Measurements from ENCODE around the gene UBR4.

The UBR4 gene

GRCh38 chr1:19113697-19114092, 96.4 kb downstream of the UBR4 start:
- DNase-seq (ENCODE audit: low read depth, low spot score): peak; percentile 41
- no peak overlapping the region for H3K4me3 ChIP-seq (ENCODE audit: low read depth, low read length)
- in situ Hi-C loops (cut with HindIII; ENCODE audit: low sequenced_read_pairs): no loop called here
- TF ChIP-seq CTCF (IDR thresholded peaks at IDR 0.05; ENCODE audit: low read depth, low read length): peak; percentile 55

GRCh38 chr1:19112891-19113696, 97.0 kb downstream of the UBR4 start:
- no peak for DNase-seq (ENCODE audit: low read depth, low spot score)
- no peak overlapping the region for H3K4me3 ChIP-seq (ENCODE audit: low read depth, low read length)
- no peak for TF ChIP-seq CTCF (IDR thresholded peaks at IDR 0.05; ENCODE audit: low read depth, low read length)
- in situ Hi-C loops (cut with HindIII; ENCODE audit: low sequenced_read_pairs): no loop called here

- no peak for DNase-seq (ENCODE audit: low read depth, low spot score)
- H3K4me3 ChIP-seq (ENCODE audit: low read depth, low read length): no peak overlapping the region
- TF ChIP-seq CTCF (IDR thresholded peaks at IDR 0.05; ENCODE audit: low read depth, low read length): no peak
- in situ Hi-C loops (cut with HindIII; ENCODE audit: low sequenced_read_pairs): no loop called here
These were observed 99.7 kb downstream of the UBR4 start for GRCh38 chr1:19110257-19110927.

GRCh38 chr1:19109545-19109944, 100.5 kb downstream of the UBR4 start:
- no peak for DNase-seq (ENCODE audit: low read depth, low spot score)
- in situ Hi-C loops (cut with HindIII; ENCODE audit: low sequenced_read_pairs): no loop called here
- no peak for TF ChIP-seq CTCF (IDR thresholded peaks at IDR 0.05; ENCODE audit: low read depth, low read length)
- H3K4me3 ChIP-seq (ENCODE audit: low read depth, low read length): no peak overlapping the region

- TF ChIP-seq CTCF (IDR thresholded peaks at IDR 0.05; ENCODE audit: low read depth, low read length): no peak
- in situ Hi-C loops (cut with HindIII; ENCODE audit: low sequenced_read_pairs): no loop called here
- DNase-seq (ENCODE audit: low read depth, low spot score): no peak
- no peak overlapping the region for H3K4me3 ChIP-seq (ENCODE audit: low read depth, low read length)
These were observed 108.8 kb downstream of the UBR4 start for GRCh38 chr1:19101244-19101643.

- TF ChIP-seq CTCF (IDR thresholded peaks at IDR 0.05; ENCODE audit: low read depth, low read length): no peak
- in situ Hi-C loops (cut with HindIII; ENCODE audit: low sequenced_read_pairs): no loop called here
- DNase-seq (ENCODE audit: low read depth, low spot score): no peak
- no peak overlapping the region for H3K4me3 ChIP-seq (ENCODE audit: low read depth, low read length)
These were observed 110.0 kb downstream of the UBR4 start for GRCh38 chr1:19100028-19100427.
